Bone marrow (tissue), 2 donors: ENCODE measurements around the gene CDYL.
"Not testable (repeated sequence)": the region's sequence is repeated elsewhere in the genome, so short reads cannot be mapped to it uniquely, and the experiment has no call there.

Experiments used
- DNase-seq, 2 donors: peaks; one replicate each; lab custom pipeline; 2025; lab: John Stamatoyannopoulos, UW

Gene CDYL

GRCh38 chr6:4848382-4849068 lies 72.3 kb downstream of the CDYL start:
- no peak for DNase-seq

- no peak for DNase-seq
Observed at GRCh38 chr6:4849226-4850022, 73.2 kb downstream of the CDYL start.

GRCh38 chr6:4851035-4851434 lies 74.8 kb downstream of the CDYL start:
- no peak for DNase-seq

- not testable (repeated sequence) for DNase-seq
Observed at GRCh38 chr6:4852186-4852585, 76.0 kb downstream of the CDYL start.

GRCh38 chr6:4852938-4853337 lies 76.7 kb downstream of the CDYL start:
- DNase-seq, result no peak

GRCh38 chr6:4853349-4853748 lies 77.1 kb downstream of the CDYL start:
- no peak for DNase-seq

- no peak for DNase-seq
Observed at GRCh38 chr6:4853782-4854511, 77.7 kb downstream of the CDYL start.

- DNase-seq, result no peak
Observed at GRCh38 chr6:4856785-4857184, 80.6 kb downstream of the CDYL start.

GRCh38 chr6:4858194-4859015 lies 82.2 kb downstream of the CDYL start:
- no peak for DNase-seq

GRCh38 chr6:4860387-4860786 lies 84.2 kb downstream of the CDYL start:
- DNase-seq, result no peak

GRCh38 chr6:4861564-4861963 lies 85.4 kb downstream of the CDYL start:
- DNase-seq, result no peak

GRCh38 chr6:4864519-4864918 lies 88.3 kb downstream of the CDYL start:
- DNase-seq, result no peak

- DNase-seq, result not testable (repeated sequence)
Observed at GRCh38 chr6:4865006-4865405, 88.8 kb downstream of the CDYL start.

- no peak for DNase-seq
Observed at GRCh38 chr6:4870821-4871494, 94.8 kb downstream of the CDYL start.

GRCh38 chr6:4871825-4872224 lies 95.6 kb downstream of the CDYL start:
- no peak for DNase-seq

GRCh38 chr6:4872841-4873240 lies 96.6 kb downstream of the CDYL start:
- DNase-seq, result no peak

GRCh38 chr6:4873928-4874327 lies 97.7 kb downstream of the CDYL start:
- no peak for DNase-seq

- no peak for DNase-seq
Observed at GRCh38 chr6:4879741-4880275, 103.6 kb downstream of the CDYL start.

GRCh38 chr6:4880363-4880762 lies 104.2 kb downstream of the CDYL start:
- DNase-seq, result no peak

GRCh38 chr6:4883298-4883697 lies 107.1 kb downstream of the CDYL start:
- DNase-seq, result no peak
